Measurements from ENCODE around the gene APOBEC4. TPM values are rescaled to one million over a fixed set of nuclear protein-coding genes. Genes with fewer than 3 reads are reported as not detected.

Gene APOBEC4
- not detected for polyA plus RNA-seq (2013, experiment 1 of 2)
- not detected for polyA plus RNA-seq (2013, experiment 2 of 2)

- WGBS, result 85% methylated on average over 5 of the region's 5 CpGs
- H3K9ac ChIP-seq (ENCODE audit: low read depth, low read length), result no peak within 1 kb of the TSS
- no peaks in the 10 kb centered on the region for H3K36me3 ChIP-seq (ENCODE audit: insufficient read depth, low read length)
- no peaks in the 10 kb centered on the region for H3K9me3 ChIP-seq (ENCODE audit: insufficient read depth, low read depth, low read length)
- no peaks in the 10 kb centered on the region for H3K4me1 ChIP-seq (ENCODE audit: insufficient read depth, low read length)
- H3K27ac ChIP-seq (ENCODE audit: low read depth, low read length), result no peak within 1 kb of the TSS
- no peak within 1 kb of the TSS for H3K4me3 ChIP-seq (ENCODE audit: low read length)
- no peaks in the 10 kb centered on the region for H3K27me3 ChIP-seq (ENCODE audit: insufficient read depth, low read length)
Measured at GRCh38 chr1:183652547-183653461, at the start of gene APOBEC4. Gene APOBEC4 (minus strand): TSS chr1:183653316. CDS start chr1:183648781, 4,535 bp downstream.

- 95% methylated on average over 7 of the region's 9 CpGs for WGBS
- H3K4me3 ChIP-seq (ENCODE audit: low read length), result no peak overlapping the region
- no peaks in the 10 kb centered on the region for H3K4me1 ChIP-seq (ENCODE audit: insufficient read depth, low read length)
- H3K9ac ChIP-seq (ENCODE audit: low read depth, low read length), result no peak overlapping the region
- no peaks in the 10 kb centered on the region for H3K27me3 ChIP-seq (ENCODE audit: insufficient read depth, low read length)
- H3K27ac ChIP-seq (ENCODE audit: low read depth, low read length), result no peak overlapping the region
- no peaks in the 10 kb centered on the region for H3K36me3 ChIP-seq (ENCODE audit: insufficient read depth, low read length)
- no peaks in the 10 kb centered on the region for H3K9me3 ChIP-seq (ENCODE audit: insufficient read depth, low read depth, low read length)
Measured at GRCh38 chr1:183702813-183703198, 49.7 kb upstream of the APOBEC4 start.

- no peaks in the 10 kb centered on the region for H3K27me3 ChIP-seq (ENCODE audit: insufficient read depth, low read length)
- no peaks in the 10 kb centered on the region for H3K36me3 ChIP-seq (ENCODE audit: insufficient read depth, low read length)
- no peak overlapping the region for H3K9ac ChIP-seq (ENCODE audit: low read depth, low read length)
- WGBS, result 95% methylated on average over 7 of the region's 7 CpGs
- no peak overlapping the region for H3K27ac ChIP-seq (ENCODE audit: low read depth, low read length)
- no peak overlapping the region for H3K4me3 ChIP-seq (ENCODE audit: low read length)
- H3K4me1 ChIP-seq (ENCODE audit: insufficient read depth, low read length), result no peaks in the 10 kb centered on the region
- no peaks in the 10 kb centered on the region for H3K9me3 ChIP-seq (ENCODE audit: insufficient read depth, low read depth, low read length)
Measured at GRCh38 chr1:183702087-183702812, 49.1 kb upstream of the APOBEC4 start.

- Histone ChIP-seq H3K36me3 (ENCODE audit: insufficient read depth, low read length) (no peaks in the 10 kb centered on the region), H3K4me1 (ENCODE audit: insufficient read depth, low read length) (no peaks in the 10 kb centered on the region), H3K27ac (ENCODE audit: low read depth, low read length) (no peak overlapping the region), H3K27me3 (ENCODE audit: insufficient read depth, low read length) (no peaks in the 10 kb centered on the region), H3K9me3 (ENCODE audit: insufficient read depth, low read depth, low read length) (no peaks in the 10 kb centered on the region), H3K9ac (ENCODE audit: low read depth, low read length) (no peak overlapping the region), H3K4me3 (ENCODE audit: low read length) (no peak overlapping the region)
- WGBS, result 78% methylated on average over 4 of the region's 4 CpGs
Measured at GRCh38 chr1:183699616-183700160, 46.6 kb upstream of the APOBEC4 start.

GRCh38 chr1:183697814-183698590 is 44.9 kb upstream of the APOBEC4 start:
- H3K4me1 ChIP-seq (ENCODE audit: insufficient read depth, low read length), result no peaks in the 10 kb centered on the region
- no peak overlapping the region for H3K4me3 ChIP-seq (ENCODE audit: low read length)
- no peak overlapping the region for H3K27ac ChIP-seq (ENCODE audit: low read depth, low read length)
- H3K36me3 ChIP-seq (ENCODE audit: insufficient read depth, low read length), result no peaks in the 10 kb centered on the region
- H3K27me3 ChIP-seq (ENCODE audit: insufficient read depth, low read length), result no peaks in the 10 kb centered on the region
- no peaks in the 10 kb centered on the region for H3K9me3 ChIP-seq (ENCODE audit: insufficient read depth, low read depth, low read length)
- WGBS, result 82% methylated on average over 3 of the region's 3 CpGs
- H3K9ac ChIP-seq (ENCODE audit: low read depth, low read length), result no peak overlapping the region

GRCh38 chr1:183696981-183697380 is 43.9 kb upstream of the APOBEC4 start:
- Histone ChIP-seq H3K4me1 (ENCODE audit: insufficient read depth, low read length) (no peaks in the 10 kb centered on the region), H3K27ac (ENCODE audit: low read depth, low read length) (no peak overlapping the region), H3K36me3 (ENCODE audit: insufficient read depth, low read length) (no peaks in the 10 kb centered on the region), H3K9ac (ENCODE audit: low read depth, low read length) (no peak overlapping the region), H3K4me3 (ENCODE audit: low read length) (no peak overlapping the region), H3K27me3 (ENCODE audit: insufficient read depth, low read length) (no peaks in the 10 kb centered on the region), H3K9me3 (ENCODE audit: insufficient read depth, low read depth, low read length) (no peaks in the 10 kb centered on the region)
- WGBS, result 84% methylated on average over 3 of the region's 3 CpGs

GRCh38 chr1:183694755-183695154 is 41.6 kb upstream of the APOBEC4 start:
- no peak overlapping the region for H3K4me3 ChIP-seq (ENCODE audit: low read length)
- H3K4me1 ChIP-seq (ENCODE audit: insufficient read depth, low read length), result no peaks in the 10 kb centered on the region
- no peaks in the 10 kb centered on the region for H3K36me3 ChIP-seq (ENCODE audit: insufficient read depth, low read length)
- H3K27me3 ChIP-seq (ENCODE audit: insufficient read depth, low read length), result no peaks in the 10 kb centered on the region
- no peak overlapping the region for H3K9ac ChIP-seq (ENCODE audit: low read depth, low read length)
- no peak overlapping the region for H3K27ac ChIP-seq (ENCODE audit: low read depth, low read length)
- H3K9me3 ChIP-seq (ENCODE audit: insufficient read depth, low read depth, low read length), result no peaks in the 10 kb centered on the region

GRCh38 chr1:183694066-183694465 is 41.0 kb upstream of the APOBEC4 start:
- WGBS, result 95% methylated on average over 1 of the region's 1 CpG
- Histone ChIP-seq H3K36me3 (ENCODE audit: insufficient read depth, low read length) (no peaks in the 10 kb centered on the region), H3K27ac (ENCODE audit: low read depth, low read length) (no peak overlapping the region), H3K9ac (ENCODE audit: low read depth, low read length) (no peak overlapping the region), H3K27me3 (ENCODE audit: insufficient read depth, low read length) (no peaks in the 10 kb centered on the region), H3K4me3 (ENCODE audit: low read length) (no peak overlapping the region), H3K4me1 (ENCODE audit: insufficient read depth, low read length) (no peaks in the 10 kb centered on the region), H3K9me3 (ENCODE audit: insufficient read depth, low read depth, low read length) (no peaks in the 10 kb centered on the region)

GRCh38 chr1:183693521-183693920 is 40.4 kb upstream of the APOBEC4 start:
- no peak overlapping the region for H3K9ac ChIP-seq (ENCODE audit: low read depth, low read length)
- H3K36me3 ChIP-seq (ENCODE audit: insufficient read depth, low read length), result no peaks in the 10 kb centered on the region
- no peaks in the 10 kb centered on the region for H3K4me1 ChIP-seq (ENCODE audit: insufficient read depth, low read length)
- H3K4me3 ChIP-seq (ENCODE audit: low read length), result no peak overlapping the region
- H3K9me3 ChIP-seq (ENCODE audit: insufficient read depth, low read depth, low read length), result no peaks in the 10 kb centered on the region
- no peak overlapping the region for H3K27ac ChIP-seq (ENCODE audit: low read depth, low read length)
- H3K27me3 ChIP-seq (ENCODE audit: insufficient read depth, low read length), result no peaks in the 10 kb centered on the region

- Histone ChIP-seq H3K4me1 (ENCODE audit: insufficient read depth, low read length) (no peaks in the 10 kb centered on the region), H3K27me3 (ENCODE audit: insufficient read depth, low read length) (no peaks in the 10 kb centered on the region), H3K27ac (ENCODE audit: low read depth, low read length) (no peak overlapping the region), H3K36me3 (ENCODE audit: insufficient read depth, low read length) (no peaks in the 10 kb centered on the region), H3K9ac (ENCODE audit: low read depth, low read length) (no peak overlapping the region), H3K9me3 (ENCODE audit: insufficient read depth, low read depth, low read length) (no peaks in the 10 kb centered on the region), H3K4me3 (ENCODE audit: low read length) (no peak overlapping the region)
Measured at GRCh38 chr1:183689762-183690204, 36.7 kb upstream of the APOBEC4 start.
